Mucosa of descending colon (tissue), 3 donors: ENCODE measurements around the gene SPACDR. TPM values are rescaled to one million over a fixed set of nuclear protein-coding genes. Genes with fewer than 3 reads are reported as not detected.

ENCODE experiments used
- ATAC-seq: fragments of 200-7000 bp; cut with Tn5 transposase; one replicate; pipeline ENCODE4 v1.9.1; 2020; ENCODE audit warnings: mild to moderate bottlenecking, moderate library complexity
- DNase-seq, 3 donors: peaks; one replicate each; pipeline ENCODE4 v3.0.0-alpha.2; 2020
- H3K36me3 ChIP-seq: fragments of 200-600 bp; one replicate; pipeline ENCODE4 v1.8.0; 2021; ENCODE audit warnings: low read depth, mild to moderate bottlenecking
- H3K4me1 ChIP-seq: fragments of 200-600 bp; one replicate; pipeline ENCODE4 v1.8.0; 2021; ENCODE audit warnings: low read depth, mild to moderate bottlenecking
- H3K4me3 ChIP-seq: fragments of 200-600 bp; one replicate; pipeline ENCODE4 v1.8.0; 2021; ENCODE audit warnings: mild to moderate bottlenecking
- H3K9me3 ChIP-seq: fragments of 200-600 bp; one replicate; pipeline ENCODE4 v1.8.0; 2021; ENCODE audit warnings: mild to moderate bottlenecking
- intact Hi-C, 2 donors: fragments of 100-400 bp; cut with DNase I in 1 of 2; cut with micrococcal nuclease in 1 of 2; formaldehyde crosslinking; loops; one replicate each; pipeline versions ENCODE4 v1.11.0 to v1.11.1; 2022; cut with DNase I, micrococcal nuclease
- total RNA-seq, 3 donors: library from RNA; stranded (reverse); fragmentation: NEBNext Ultra II Directional in 2 of 3; extraction: Animal tissue kit (Norgen Biotek cat#: 25700) in 2 of 3; gene quantifications; one replicate each; pipeline versions ENCODE4 v1.2.1 to v1.2.4, GENCODE V29; 2021 to 2023
- TF ChIP-seq, protein P1 (sequence below): fragments of 200-600 bp; IDR thresholded peaks from one replicate; pipeline ENCODE4 v1.8.0; 2022; ENCODE audit warnings: antibody characterized with exemption, mild to moderate bottlenecking
- donor health status: DM: no; HTN: no; CAD: no; lungs with moderate emphysema.
- donor health status: DM: no; HTN: no; CAD: no.
- donor health status: DM: no; HTN: yes; CAD: no.

The SPACDR gene
- total RNA-seq, 3 donors from 2014 or later = 0.43 to 1.0 (median 0.96) TPM

DNA sequence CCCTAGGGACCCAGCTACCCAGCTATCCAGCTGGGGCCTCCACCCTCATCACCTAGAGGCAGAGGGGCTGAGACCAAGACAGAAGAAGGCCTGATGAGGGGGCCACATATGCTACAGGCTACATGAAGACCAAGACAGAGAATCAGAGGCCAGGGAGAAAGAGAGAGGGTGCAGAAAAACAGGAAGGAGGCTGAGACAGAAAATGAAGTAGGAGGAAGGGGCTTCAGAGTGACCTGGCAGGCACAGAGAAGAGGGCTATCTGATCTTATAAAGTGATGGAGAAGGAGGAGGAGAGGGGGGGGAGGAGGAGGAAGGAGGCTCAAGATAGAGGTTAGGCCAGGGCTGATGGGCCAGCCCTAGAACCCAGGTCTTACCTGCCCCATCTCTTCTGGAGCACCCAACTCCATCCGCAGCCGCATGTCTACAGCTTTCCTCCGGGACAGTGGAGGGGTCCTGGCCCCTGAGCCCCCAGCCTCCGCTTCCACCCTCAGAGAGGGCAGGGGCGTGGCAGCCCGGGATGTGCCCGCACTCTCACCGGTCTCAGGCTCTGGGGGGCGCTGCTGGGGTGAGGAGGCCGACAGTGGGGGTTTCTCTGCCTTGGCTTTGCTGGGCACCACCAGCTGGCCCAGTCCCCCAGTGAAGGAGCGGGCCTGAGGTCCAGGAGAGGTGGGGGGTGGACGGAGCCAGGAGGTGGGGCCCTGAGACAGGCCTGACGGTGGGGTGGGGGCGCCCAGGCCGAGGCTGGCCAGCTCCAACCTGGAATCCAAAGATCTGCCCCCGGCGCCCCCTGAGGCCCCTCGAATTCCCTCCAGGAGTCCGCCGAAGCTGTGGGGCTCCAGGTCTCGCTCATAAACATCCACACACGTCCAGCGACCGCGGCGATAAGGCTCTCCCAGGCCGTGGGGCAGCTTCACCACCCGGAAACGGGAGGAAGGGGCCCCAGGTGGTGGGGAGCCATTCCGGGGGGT, 13.1 kb upstream of the SPACDR start:
- ATAC-seq (peak; percentile 6), DNase-seq (peak; percentile 55 to 78 (median 75))
- H3K4me3 ChIP-seq = peak overlapping the region; percentile 67
- peaks cover 43% of the 10 kb centered on the region for H3K4me1 ChIP-seq
- intact Hi-C loops = loop anchor here (10.0 kb wide), 2 partner anchors 78 to 208 kb away; no protein-coding TSS in a partner anchor
- TF ChIP-seq, protein P1, sequence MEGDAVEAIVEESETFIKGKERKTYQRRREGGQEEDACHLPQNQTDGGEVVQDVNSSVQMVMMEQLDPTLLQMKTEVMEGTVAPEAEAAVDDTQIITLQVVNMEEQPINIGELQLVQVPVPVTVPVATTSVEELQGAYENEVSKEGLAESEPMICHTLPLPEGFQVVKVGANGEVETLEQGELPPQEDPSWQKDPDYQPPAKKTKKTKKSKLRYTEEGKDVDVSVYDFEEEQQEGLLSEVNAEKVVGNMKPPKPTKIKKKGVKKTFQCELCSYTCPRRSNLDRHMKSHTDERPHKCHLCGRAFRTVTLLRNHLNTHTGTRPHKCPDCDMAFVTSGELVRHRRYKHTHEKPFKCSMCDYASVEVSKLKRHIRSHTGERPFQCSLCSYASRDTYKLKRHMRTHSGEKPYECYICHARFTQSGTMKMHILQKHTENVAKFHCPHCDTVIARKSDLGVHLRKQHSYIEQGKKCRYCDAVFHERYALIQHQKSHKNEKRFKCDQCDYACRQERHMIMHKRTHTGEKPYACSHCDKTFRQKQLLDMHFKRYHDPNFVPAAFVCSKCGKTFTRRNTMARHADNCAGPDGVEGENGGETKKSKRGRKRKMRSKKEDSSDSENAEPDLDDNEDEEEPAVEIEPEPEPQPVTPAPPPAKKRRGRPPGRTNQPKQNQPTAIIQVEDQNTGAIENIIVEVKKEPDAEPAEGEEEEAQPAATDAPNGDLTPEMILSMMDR = no peak
- H3K9me3 ChIP-seq = no peaks in the 10 kb centered on the region
- H3K36me3 ChIP-seq = peaks cover 3% of the 10 kb centered on the region

DNA sequence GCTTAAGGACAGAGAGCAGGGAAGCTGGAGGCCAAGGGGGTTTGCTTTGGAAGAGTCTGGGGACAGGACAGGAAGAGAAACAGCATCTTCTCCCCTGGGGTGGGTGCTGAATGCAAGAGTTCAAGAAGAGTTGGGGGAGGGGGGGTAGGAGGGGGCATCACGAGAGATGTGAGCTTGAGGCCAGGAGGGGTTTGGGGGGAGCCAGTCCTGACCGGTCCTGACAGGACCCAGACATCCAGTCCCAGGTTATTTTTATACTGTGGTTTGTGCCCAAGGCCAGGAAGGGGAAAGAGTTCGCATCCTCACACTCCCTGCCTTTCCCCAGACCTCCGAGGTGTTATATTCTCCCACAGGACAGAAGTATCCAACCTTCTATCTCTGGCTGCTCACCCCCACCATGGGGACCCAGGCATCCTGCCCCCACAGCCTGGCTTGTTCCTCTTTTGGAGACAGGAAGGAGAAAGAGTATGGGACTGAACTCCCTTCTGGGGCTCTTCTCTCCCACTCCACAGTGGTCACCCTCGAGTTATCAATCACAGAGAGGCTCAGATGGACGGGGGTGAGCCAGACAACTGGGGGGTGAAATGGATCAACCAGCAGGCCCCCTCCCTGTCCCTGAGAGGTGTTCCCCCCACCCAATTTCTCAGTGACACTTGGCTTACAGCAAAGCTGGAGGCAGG, 12.2 kb upstream of the SPACDR start:
- no peak overlapping the region for H3K4me3 ChIP-seq
- ATAC-seq = no peak
- peaks cover 3% of the 10 kb centered on the region for H3K36me3 ChIP-seq
- H3K4me1 ChIP-seq = peaks cover 41% of the 10 kb centered on the region
- intact Hi-C loops = loop anchor here (10.0 kb wide), 2 partner anchors 79 to 209 kb away; no protein-coding TSS in a partner anchor
- TF ChIP-seq, protein P1 = no peak
- H3K9me3 ChIP-seq = no peaks in the 10 kb centered on the region
- DNase-seq = no peak

DNA sequence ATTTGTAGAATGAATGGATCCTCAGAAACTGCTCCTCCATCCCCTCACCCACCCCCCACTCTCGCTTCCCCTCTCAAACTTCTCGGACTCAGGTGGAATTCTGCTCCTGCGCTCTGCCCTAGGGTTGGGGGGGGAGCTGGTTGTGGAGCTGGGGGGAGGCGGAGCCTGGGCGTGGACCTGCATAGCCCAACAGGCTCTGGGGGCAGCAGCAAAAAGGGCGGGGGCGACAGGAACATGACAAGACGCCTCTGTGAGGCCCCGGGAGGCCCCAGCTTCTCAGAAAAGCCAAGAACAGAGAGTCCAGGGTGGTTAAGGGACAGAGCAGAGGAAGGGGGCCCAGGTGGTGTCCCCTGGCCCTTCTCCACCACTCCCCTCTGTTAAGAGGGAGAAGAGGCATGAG, 11.5 kb upstream of the SPACDR start:
- DNase-seq = peak in 1 of 3 donors; percentile 58
- peaks cover 3% of the 10 kb centered on the region for H3K36me3 ChIP-seq
- intact Hi-C loops = loop anchor here (10.0 kb wide), 2 partner anchors 79 to 209 kb away; no protein-coding TSS in a partner anchor
- no peak for ATAC-seq
- peaks cover 41% of the 10 kb centered on the region for H3K4me1 ChIP-seq
- H3K4me3 ChIP-seq = no peak overlapping the region
- TF ChIP-seq, protein P1 = no peak
- no peaks in the 10 kb centered on the region for H3K9me3 ChIP-seq

DNA sequence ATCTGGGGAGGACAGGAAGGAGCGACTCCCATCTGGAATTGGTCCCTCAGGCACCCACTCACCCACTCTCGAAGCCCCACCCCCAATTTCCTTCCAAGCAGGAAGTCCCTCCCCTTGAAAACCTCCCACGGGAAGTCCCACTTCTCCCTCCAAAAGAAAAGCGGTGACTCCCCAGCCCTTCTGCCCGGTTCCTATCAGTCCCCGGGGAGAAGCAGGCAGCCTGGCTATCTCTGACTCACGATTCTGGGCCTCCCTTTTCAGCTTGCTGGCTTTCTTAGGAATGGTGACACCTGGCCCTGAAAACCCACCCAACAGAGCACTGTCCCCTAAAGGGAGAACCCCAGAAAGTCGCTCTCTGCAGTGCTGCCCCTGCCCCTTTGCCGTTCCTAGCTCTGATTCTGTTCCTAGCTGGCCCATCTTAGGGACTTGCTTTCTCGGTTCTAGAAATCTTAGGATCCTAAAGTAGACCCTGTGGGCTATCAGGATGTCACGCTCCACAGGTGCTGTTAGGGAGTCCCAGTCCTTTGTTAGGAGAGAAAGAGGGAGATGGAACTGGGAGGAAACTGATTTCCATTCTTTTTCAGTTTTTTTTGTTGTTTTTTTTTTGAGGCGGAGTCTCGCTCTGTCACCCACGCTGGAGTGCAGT, 8.9 kb upstream of the SPACDR start:
- peaks cover 3% of the 10 kb centered on the region for H3K36me3 ChIP-seq
- intact Hi-C loops = loop anchor here (5.0 to 10.0 kb wide), 3 partner anchors 82 to 219 kb away; partner anchors contain the start of gene GIGYF1 (in 1 of the 2)
- TF ChIP-seq, protein P1 = no peak
- H3K9me3 ChIP-seq = no peaks in the 10 kb centered on the region
- no peak for DNase-seq
- H3K4me1 ChIP-seq = peaks cover 41% of the 10 kb centered on the region
- H3K4me3 ChIP-seq = no peak overlapping the region
- ATAC-seq = no peak
